HG03521 (cell line): ENCODE measurements around the gene COX5B.

Experiments used
- ATAC-seq: cut with Tn5 transposase; IDR thresholded peaks from one replicate; pipeline ENCODE4 v1.9.1; 2021; ENCODE audit warnings: mild to moderate bottlenecking, moderate library complexity; ENCODE audit not compliant: unreplicated experiment

Gene COX5B

DNA sequence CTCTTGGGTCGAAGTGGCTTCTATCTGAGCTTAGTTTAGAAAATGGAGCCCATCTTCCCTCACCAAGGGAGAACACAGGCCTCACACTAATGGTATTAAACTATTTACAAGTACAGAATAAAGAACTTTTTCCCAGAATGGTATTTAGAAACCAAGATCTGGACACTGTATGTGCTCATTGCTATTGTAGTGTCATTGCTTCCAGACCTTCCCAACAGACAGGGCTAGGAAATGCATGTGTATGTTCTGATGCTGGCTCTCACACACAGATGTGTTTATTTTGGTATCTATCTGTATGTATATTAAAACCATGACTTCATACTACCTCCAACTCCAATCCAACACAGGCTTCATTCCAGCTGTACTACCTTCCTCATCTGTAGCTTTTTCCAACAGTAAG, 8.0 kb downstream of the COX5B start:
- ATAC-seq, result no peak

DNA sequence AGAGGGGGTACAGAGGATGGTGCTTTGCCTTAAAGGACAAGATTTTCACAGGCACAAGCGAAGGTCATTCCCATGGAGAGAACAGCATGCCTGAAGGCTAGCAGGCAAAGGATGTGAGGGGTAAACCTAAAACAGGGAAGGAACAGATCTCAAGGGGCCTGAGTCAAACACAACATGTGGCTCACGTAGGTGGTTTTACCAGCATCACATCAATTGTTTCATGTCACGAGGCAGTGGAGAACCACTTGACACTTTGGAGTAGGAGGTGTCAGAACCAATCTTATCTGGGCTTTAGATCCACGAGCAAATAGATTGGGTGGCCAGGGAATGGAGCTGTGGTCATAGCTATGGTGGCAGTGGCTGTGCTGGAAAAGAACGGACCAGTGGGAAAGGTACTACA, 8.4 kb downstream of the COX5B start:
- ATAC-seq, result no peak

DNA sequence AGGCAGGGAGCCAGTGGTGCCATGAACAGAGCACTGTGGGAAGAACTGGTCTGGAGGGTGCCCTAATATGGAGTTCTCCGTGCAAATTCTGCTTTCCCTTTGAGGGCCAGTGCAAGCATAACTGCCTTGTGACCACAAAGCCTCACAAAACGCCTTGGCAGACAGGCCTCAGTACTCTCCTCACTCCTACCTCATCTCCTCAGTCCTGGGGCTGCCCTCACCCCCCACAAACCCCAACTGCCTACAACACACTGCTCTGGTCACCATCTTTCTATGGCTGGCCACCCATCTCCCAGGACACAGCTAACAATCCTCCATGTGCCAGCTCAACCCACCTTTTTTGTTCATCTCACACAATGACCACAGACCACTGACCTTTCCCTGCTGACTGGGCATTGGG, 8.9 kb downstream of the COX5B start:
- no peak for ATAC-seq

DNA sequence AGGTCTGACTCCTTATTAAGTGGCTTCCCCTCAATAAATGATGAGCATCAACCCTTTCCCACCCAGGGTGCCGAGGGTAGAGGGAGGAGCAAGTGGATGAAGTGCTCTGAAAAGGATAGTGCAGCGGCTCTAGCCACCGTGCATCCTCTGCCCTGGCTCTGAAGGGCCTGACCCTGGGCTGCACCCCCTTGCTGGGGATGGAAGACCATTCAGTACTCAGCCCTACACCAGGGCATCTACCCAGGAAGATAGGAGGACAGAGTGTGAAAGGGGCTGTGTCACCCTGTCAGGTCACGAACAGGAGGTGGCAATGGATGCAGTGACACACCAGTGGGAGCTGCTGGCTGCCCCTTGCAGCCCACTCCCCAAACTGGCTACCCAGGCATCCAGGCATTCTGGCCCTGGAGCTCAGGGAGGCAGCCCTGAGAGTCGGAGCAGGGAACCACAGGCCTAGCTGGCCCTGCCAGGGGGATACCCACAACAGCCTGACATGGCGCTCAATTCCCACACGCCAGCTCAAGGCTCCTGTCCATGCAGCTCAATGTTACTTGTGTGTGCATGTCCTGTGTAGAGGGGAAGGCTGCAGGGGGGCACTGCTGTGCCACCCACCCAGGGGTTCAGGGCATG, 10.4 kb downstream of the COX5B start:
- no peak for ATAC-seq

DNA sequence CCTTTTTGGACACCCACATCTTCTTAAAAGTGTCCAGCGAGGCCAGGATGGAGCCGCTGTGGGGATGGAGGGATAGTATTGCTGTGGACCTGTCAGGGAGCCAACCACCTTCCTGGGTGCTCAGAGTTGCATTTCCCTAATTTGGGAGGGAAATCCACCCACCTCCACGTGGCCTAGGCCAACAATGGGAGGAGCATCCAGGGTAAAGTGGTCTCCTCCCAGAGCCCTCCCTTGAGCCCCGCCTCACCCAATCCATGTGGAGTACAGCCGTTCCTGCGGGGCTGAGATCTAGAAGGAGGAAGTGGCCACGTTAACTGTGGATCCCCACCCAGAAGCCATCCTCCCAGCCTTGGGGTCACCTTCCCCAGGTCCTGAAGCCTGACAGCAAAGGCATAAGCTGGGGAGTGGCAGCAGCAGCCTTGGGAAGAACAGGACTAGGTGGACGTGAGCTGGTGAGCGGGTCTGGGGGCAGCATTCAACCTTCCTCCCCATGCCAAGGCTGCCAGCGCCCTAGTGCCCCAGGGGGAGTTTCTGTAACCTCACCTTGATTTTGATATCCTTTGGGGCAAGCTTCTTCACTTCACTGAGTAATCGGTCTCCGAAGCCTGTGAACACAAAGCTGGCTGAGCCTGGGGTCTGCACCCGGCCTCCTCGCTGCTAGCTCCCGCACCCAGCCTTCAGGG, 11.2 kb downstream of the COX5B start:
- no peak for ATAC-seq

DNA sequence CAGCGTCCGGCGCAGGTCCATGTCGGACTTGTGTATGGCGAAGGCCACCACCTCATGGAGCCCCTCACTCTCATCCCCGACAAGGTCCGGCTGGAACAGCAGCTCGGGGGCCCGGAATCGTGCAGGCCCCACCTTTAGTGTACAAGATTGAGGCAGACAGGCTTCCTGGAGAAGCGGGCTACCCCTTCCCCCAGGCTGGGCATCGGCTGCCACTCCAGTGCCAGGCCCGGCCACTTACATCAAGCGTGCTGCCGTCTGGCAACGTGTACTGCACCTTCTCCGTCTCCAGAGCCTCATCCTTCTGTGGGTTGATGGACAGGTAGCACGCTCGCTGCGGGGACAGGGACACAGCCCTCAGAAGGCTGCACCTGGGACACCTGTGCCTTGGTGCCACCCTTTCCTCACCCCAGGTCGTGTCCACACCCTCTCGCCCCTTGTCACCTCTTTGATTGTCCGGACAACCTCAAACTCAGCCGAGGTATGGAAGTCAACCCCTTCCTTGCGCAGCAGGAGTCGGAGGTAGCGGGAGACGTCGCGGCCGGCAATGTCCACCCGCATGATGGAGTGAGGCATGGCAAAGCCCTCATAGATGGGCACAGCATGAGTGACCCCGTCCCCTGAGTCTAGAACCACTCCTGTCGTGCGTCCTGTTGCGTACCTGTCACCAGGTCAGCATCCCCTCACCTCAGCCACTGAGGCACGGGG, 12.3 kb downstream of the COX5B start:
- ATAC-seq, result no peak

DNA sequence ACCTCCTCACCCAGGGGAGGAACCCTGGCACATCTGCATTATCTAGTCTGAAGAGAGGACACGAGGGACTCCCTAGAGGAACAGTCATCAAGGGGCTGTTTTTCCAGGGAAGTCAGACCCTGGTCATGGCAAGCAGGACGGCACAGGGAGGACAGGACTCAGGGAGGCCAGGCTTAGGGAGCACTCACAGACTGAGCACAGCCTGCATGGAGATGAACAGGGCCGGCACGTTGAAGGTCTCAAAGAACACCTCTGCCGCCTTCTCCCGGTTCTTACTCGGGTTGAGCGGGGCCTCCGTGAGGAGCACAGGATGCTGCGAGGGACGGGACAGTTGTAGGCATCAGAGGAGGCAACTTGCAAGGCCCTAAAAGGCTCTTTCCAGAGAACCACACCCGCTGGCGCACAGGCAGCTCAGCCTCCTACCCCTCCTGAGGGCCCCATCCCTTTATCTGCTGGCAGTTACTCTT, 12.9 kb downstream of the COX5B start:
- no peak for ATAC-seq

DNA sequence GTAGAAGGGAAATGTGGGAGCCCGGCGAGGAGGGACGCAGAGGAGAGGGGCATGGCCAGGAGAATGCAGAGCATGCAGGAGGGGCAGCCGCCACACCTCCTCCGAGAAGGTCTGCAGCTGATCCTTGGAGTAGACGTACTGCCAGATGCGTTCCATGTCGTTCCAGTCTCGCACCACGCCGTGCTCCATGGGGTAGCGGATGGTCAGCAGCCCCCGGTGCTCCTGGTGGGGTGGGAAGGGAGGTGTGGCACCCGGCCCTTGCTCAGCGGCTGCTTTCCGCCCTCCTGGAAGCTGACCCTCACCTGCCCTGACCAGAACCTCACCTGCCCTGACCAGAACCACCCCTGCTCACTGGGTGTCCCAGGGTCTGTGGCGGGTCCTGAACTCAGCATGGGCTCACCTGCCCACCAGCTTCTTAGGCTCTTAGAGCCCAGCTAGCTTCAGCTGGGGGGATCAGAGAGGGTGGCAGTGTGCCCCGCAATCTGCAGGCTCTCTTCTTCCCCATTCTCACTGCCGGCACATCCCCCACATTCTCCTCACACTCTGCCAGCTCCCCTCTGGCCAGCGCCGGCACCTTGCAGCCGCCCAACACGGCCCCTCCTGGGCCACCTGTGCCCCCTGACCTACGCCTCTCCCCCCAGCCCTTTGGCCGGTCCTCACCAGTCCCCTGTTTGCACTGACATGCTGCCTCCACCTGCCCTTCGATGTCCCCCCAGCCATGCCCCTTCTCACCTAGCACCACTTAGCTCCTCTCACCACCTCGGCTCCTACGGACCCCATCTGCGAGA, 13.6 kb downstream of the COX5B start:
- no peak for ATAC-seq

DNA sequence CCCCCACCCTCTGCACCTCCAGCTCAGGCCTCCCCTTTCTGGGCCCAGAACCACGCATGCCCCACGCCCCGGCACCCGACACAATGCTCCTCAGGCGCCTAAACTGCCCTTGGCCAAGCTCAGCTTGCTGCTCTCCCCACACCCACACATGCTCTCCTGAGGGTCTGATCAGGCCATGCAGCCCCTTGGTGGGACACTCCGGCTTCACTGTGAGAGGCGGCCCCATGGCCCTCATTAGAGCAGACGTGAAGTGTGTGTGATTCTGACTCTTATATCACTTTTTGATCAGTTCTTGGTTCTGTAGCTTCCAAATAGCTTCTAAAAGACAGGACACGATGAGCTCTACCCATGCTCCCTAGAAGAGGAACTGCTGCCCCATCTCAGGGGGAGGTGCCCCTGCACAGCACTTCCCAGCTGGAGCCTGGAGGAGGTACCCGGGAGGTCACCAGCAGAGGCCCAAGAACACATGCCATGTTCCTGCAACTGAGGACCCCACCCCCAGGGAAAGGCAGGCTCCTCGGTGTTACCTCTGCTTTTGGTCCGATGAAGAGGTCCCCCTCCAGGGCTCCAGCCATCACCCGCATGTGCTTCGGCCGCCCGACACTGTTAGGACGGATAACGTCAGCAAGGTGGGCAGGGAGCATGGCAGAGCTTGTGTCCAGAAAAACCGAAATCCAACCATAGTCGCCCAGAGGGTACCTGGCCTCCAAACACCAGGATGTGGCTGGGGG, 14.3 kb downstream of the COX5B start:
- no peak for ATAC-seq

DNA sequence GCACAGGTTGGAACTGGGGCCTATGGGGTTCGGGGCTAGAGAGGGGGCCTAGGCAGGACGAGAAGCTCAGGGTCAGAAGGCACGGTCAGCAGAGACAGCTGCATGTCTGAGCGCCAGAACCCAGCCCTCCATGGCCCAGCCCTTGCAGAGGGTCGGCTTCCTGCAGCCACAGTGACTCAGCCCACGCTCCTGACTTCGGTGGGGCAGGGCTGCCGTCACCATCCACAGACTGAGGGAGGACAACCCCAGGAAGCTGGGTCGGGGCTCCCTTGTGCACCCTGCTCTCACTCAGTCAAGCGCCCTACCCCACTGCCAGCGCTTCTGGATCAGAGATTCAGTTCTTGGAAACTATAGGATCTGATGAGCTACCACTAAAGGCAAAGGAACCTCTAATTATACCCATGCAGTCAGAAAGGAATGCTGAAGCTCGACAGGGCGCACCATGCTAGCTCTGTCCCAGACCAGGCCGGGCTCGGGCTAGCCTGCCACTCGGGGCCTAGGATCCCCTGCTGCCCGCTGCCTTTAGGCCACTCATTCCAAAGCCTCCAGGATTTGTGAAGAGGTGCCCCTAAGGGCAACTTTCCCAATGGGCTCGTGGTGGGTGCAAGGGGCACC, 15.0 kb downstream of the COX5B start:
- no peak for ATAC-seq

DNA sequence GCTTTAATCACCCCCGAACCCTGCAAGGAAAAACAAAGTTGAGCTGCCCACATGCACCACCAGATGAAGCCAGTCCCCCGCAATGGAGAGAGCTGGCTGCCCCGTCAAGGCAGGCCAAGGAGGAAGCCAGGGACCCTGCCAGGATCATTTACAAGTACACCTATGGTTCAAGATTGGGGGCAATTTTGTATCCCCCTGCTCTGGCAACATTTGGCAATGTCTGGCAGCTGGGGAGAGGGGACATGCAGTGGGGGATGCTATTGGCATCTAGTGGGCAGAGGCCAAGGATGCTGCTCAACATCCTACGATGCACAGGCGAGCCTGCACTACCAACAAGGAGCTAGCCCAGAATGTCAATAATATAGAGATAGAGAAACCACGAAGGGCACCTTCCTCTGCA, 16.1 kb downstream of the COX5B start:
- no peak for ATAC-seq

DNA sequence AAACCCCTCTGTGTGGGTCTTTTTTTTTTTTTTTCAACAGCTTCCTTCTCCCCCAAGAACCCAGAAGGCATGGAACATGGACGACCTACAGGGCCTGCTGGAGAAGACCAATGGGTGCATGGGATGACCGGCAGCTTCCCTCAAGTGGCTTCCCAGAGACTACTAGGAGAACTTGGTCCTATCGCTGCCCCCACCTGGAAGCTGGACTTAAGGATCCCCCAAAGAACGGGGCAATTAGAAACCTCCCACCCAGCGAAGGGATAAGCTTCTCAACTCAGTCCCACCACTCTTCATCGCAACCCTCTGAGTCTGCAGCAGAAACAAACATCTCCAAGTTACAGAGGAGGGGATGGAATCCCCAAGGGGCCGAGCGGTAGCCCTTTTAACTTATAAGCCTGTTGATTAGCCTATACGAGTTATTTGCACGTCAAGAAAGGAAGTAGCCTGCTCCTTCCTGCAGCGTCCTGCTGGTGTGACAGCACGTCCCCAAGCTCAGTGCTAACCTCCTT, 16.6 kb downstream of the COX5B start:
- ATAC-seq, result no peak

DNA sequence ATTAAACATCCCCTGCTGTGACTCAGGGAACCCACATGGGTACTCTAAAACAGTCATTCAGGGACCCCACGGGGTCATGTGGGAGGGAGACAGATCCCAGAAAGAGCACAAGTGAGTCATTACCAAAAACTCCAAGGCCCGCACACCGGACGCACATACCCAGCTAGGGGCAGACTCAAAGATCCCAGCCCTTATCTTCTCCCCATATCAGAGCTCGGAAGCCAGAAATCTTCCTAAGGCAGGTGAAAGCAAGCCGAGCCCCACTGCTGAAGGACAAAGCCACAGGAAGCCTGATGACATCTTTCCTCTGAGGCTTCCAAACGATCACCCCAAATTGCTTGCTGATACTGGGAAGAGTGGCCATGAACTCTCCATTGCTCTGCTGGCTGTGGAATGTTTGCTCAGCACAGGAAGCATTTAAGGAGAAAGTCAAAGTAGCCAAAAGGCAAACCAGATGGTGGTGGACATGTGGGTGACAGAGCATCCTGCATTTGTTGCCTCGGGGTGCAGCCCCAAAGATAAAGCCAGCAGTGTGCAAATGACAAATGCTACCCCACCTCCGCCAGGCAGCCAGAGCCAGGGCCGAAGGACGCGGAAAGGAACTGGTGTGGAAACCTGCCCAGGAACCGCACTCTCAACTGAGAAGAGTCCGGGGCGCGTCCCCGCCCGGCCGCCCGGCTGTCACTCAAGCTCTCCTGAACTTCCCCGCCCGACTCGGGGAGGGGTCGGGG, 17.2 kb downstream of the COX5B start:
- ATAC-seq, result peak; percentile 35

DNA sequence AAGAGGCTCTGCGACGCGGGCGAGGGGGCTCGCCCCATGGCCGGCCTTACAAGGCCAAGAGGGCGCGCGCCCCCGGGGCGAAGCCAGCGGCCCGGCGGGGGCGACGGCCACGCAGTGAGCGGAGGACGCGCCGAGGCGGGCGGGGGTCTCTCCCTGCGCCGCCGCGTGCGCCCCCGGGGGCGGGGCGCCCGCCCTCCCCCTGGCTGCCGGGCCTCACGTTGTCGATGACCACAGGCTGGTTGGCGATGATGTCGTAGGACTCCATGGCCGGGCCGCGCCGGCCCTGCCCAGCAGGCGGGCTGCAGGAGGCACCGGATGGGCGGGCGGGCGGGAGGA, 17.7 kb downstream of the COX5B start:
- no peak for ATAC-seq

DNA sequence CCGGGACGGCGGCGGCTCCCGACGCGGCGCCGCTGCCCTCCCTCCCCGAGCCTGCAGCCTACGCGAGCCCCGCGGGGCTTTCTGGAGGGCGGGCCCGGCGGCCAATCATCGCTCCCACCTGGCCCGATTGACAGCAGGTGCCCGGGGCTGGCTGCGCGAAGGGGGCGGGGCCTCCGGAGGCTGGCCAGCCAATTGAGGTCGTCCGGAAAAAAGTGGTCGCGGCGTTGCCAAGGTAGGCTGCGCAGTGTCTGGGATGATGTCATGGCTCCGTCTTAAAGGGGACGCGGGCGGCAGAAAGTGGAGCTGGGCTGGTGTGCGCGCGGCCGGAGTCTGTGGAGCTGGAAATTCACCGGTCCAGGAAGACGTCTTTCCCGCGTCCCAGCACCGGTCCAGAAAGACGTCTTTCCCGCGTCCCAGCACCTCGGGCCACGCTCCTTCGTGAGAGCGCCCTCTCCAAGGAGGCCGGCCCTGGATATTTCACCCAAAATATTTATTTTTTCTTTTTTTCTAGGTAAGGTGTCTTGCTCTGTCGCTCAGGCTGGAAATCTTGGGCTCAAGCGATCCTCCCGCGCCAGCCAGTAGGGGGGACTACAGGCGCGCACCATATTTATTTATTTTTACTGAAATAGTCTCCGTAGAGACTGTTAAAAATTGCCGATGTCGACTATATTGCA, 18.2 kb downstream of the COX5B start, which contains the start of gene ACTR1B:
Gene ACTR1B (minus strand): TSS at position 83 of the 674 bp plus-strand sequence. CDS start 154 bp downstream, outside the sequence.
- peak; percentile 83 for ATAC-seq

DNA sequence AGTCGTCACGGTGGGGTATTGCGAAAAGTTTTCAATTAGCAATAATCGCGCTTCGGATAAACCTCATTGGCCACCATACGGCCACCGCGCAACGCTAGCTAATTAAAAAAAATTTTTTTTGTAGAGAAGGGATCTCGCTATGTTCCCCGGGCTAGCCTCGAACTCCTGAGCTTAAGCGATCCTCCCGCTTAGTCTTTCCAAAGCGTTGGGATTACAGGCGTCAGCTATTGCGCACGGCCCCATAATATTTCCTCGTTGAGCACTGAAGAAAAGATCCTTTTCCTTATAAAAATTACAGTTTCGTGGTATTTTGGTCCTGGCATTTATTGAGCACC, 18.7 kb downstream of the COX5B start:
- no peak for ATAC-seq

DNA sequence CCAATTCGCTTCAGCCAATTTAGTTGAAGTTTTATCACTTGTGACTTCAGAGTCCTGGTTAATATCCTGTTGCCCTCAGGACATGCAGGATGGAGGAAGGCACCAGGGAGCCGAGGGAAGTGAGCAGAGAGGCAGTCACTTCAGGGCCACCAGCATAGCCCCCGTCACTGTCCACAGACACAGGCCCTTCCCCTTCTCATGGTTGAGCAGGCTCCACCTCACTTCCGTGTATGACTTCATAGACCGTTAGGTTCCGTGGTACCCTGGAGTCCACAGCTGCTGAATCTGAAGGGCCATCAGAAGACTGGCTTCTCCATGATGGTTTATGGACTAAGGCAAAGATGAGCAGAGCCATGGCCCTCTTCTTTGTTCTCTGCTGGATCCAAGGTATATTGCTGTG, 23.6 kb downstream of the COX5B start, which contains the start of gene C2orf92:
Gene C2orf92 (plus strand): TSS at position 266 of the 400 bp plus-strand sequence. CDS start 76 bp downstream, at position 342.
- no peak for ATAC-seq

DNA sequence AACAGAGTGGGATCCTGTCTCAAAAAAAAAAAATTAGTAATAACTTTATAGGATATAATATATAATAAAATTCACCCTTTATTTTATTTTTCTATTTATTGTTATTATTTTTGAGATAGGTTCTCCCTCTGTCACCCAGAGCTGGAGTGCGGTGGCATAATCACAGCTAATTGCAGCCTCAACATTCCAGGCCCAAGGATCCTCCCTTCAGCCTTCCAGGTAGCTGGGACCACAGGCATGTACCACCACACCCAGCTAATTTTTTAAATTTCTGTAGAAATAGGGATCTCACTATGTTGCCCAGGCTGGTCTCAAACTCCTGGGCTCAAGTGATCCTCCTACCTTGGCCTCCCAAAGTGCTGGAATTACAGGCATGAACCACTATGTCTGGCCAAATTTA, 24.6 kb downstream of the COX5B start:
- ATAC-seq, result no peak

DNA sequence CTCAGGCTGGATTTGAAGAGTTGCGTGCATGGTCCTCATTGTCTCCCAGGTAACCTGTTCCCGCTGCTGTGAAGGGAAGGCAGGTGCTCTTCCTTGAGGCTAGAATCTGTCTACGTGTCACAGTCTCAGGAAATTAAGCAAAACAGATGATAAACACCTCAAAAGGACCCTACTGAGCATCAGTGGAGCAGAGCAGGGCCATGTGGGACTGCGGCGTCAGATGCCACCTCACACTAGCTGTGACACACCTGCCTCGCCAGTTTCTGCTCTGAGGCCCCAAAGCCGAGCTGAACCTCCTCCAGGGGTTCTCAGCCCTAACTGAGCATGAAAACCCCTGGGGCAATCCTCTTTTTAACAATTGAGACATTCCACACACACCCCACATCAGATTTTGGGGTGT, 25.7 kb downstream of the COX5B start:
- ATAC-seq, result no peak
